Upper lobe of right lung (tissue), 1 donor: ENCODE data around the gene OR52B6. TPM values are rescaled to one million over a fixed set of nuclear protein-coding genes. Genes with fewer than 3 reads are reported as not detected.

Experiments used
- ATAC-seq: fragments of 200-7000 bp; cut with Tn5 transposase; one replicate; pipeline ENCODE4 v1.9.1; 2020; ENCODE audit warnings: mild to moderate bottlenecking, moderate library complexity
- DNase-seq: peaks from one replicate; pipeline ENCODE4 v3.0.0-alpha.2; 2020
- H3K27ac ChIP-seq: fragments of 200-600 bp; one replicate; pipeline ENCODE4 v1.8.0; 2022
- H3K27me3 ChIP-seq: fragments of 200-600 bp; one replicate; pipeline ENCODE4 v1.8.0; 2022; ENCODE audit warnings: mild to moderate bottlenecking
- H3K36me3 ChIP-seq: fragments of 200-600 bp; one replicate; pipeline ENCODE4 v1.8.0; 2022
- H3K4me1 ChIP-seq: fragments of 200-600 bp; one replicate; pipeline ENCODE4 v1.8.0; 2022
- H3K4me3 ChIP-seq: fragments of 200-600 bp; one replicate; pipeline ENCODE4 v1.8.0; 2022; ENCODE audit warnings: mild to moderate bottlenecking
- H3K9me3 ChIP-seq: fragments of 200-600 bp; one replicate; pipeline ENCODE4 v1.8.0; 2022
- CTCF ChIP-seq: fragments of 200-600 bp; IDR thresholded peaks from one replicate; pipeline ENCODE4 v1.8.0; 2022; ENCODE audit warnings: antibody characterized with exemption
- intact Hi-C: fragments of 100-400 bp; cut with DNase I; formaldehyde crosslinking; loops from one replicate; pipeline ENCODE4 v1.11.0; 2022
- total RNA-seq: library from RNA; stranded (reverse); fragmentation: NEBNext Ultra II Directional; extraction: Animal tissue kit (Norgen Biotek cat#: 25700); gene quantifications from one replicate; pipeline ENCODE4 v1.2.1, GENCODE V29; 2021
- donor health status: DM: no; HTN: yes; CAD: no; lungs with severe emphysema.

OR52B6 gene
- total RNA-seq, 1 donor from 2014 or later, result not detected

DNA sequence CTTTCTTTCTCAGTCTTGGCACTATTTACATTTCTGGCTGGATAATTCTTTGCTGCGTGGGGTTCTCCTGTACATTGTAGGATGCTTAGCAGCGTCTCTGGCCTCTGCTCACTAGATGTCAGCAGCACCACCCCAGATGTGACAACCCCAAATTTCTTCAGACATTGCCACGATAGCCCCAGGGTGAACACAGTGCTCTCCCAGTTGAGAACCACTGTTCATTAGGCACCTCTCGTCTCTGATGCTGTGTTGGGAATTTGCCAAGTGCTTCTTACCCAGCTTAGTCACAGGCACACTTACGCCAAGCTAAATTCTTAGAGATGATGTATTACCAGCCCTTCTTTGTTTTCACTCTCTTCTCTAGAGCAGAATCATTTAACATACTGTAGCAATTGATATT is 25.2 kb downstream of the OR52B6 start:
- DNase-seq (no peak), ATAC-seq (peak; percentile 32)
- intact Hi-C loops, result no loop called here
- no peak for TF ChIP-seq CTCF
- Histone ChIP-seq H3K27ac (no peak overlapping the region), H3K4me1 (no peaks in the 10 kb centered on the region), H3K4me3 (no peak overlapping the region), H3K27me3 (no peaks in the 10 kb centered on the region), H3K36me3 (no peaks in the 10 kb centered on the region), H3K9me3 (no peaks in the 10 kb centered on the region)

DNA sequence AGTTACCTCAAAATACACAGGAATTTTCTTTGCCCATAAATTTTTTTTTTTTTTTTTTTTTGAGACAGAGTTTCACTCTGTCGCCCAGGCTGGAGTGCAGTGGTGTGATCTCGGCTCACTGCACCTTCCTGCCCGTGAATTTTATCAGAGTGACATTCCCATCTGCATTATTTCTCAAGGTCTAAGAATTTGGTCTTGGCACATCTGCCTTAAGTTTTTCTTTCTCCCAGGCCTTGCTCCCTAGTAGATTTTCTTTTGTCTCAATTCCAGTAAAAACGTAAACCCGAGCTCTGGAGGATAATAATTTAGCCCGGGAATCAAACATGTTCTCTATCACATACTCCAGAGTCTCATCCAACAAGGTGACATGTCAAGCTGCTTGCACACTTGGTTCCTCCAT is 28.1 kb downstream of the OR52B6 start:
- H3K27ac ChIP-seq, result no peak overlapping the region
- ATAC-seq (no peak), DNase-seq (no peak)
- H3K36me3 ChIP-seq, result no peaks in the 10 kb centered on the region
- intact Hi-C loops, result no loop called here
- H3K27me3 ChIP-seq, result no peaks in the 10 kb centered on the region
- H3K4me3 ChIP-seq, result no peak overlapping the region
- H3K9me3 ChIP-seq, result no peaks in the 10 kb centered on the region
- H3K4me1 ChIP-seq, result no peaks in the 10 kb centered on the region
- TF ChIP-seq CTCF, result no peak

- no peak for ATAC-seq
- intact Hi-C loops, result no loop called here
- no peaks in the 10 kb centered on the region for H3K9me3 ChIP-seq
Measured at GRCh38 chr11:5610446-5610845, 29.8 kb downstream of the OR52B6 start.

GRCh38 chr11:5611627-5612026 is 30.9 kb downstream of the OR52B6 start:
- intact Hi-C loops, result no loop called here
- Histone ChIP-seq H3K4me1 (no peaks in the 10 kb centered on the region), H3K27ac (no peak overlapping the region), H3K27me3 (no peaks in the 10 kb centered on the region), H3K4me3 (no peak overlapping the region), H3K9me3 (no peaks in the 10 kb centered on the region), H3K36me3 (no peaks in the 10 kb centered on the region)
- no peak for TF ChIP-seq CTCF
- no peak for ATAC-seq
- no peak for DNase-seq

More at GRCh38 chr11:5610446-5610845, 29.8 kb downstream of the OR52B6 start:
- TF ChIP-seq CTCF, result no peak
- Histone ChIP-seq H3K27me3 (no peaks in the 10 kb centered on the region), H3K27ac (no peak overlapping the region), H3K36me3 (no peaks in the 10 kb centered on the region), H3K4me1 (no peaks in the 10 kb centered on the region), H3K4me3 (no peak overlapping the region)
- DNase-seq, result no peak

GRCh38 chr11:5618807-5619206 is 38.1 kb downstream of the OR52B6 start:
- H3K36me3 ChIP-seq, result no peaks in the 10 kb centered on the region
- H3K27ac ChIP-seq, result no peak overlapping the region
- no peak overlapping the region for H3K4me3 ChIP-seq
- ATAC-seq (no peak), DNase-seq (no peak)
- no peaks in the 10 kb centered on the region for H3K9me3 ChIP-seq
- no peaks in the 10 kb centered on the region for H3K27me3 ChIP-seq
- no peak for TF ChIP-seq CTCF
- intact Hi-C loops, result no loop called here
- H3K4me1 ChIP-seq, result peaks cover 17% of the 10 kb centered on the region
